GM12878 (cell line): ENCODE results near the gene CFHR3.

ENCODE experiments used
- EGR1 ChIP-seq, 2 experiments: IDR thresholded peaks; 1 replicate in 1 of 2; 2 replicates in 1 of 2; pipeline ENCODE4 v1.6.1; 2011 to 2012; ENCODE audit warnings: low read depth in 2 of 2, low read length in 2 of 2, borderline replicate concordance in 1 of 2, mild to moderate bottlenecking in 1 of 2, moderate library complexity in 1 of 2
- POLR2A ChIP-seq: IDR thresholded peaks from 2 replicates; pipeline ENCODE4 v1.6.1; 2011; ENCODE audit warnings: low read depth, mild to moderate bottlenecking, low read length

DNA sequence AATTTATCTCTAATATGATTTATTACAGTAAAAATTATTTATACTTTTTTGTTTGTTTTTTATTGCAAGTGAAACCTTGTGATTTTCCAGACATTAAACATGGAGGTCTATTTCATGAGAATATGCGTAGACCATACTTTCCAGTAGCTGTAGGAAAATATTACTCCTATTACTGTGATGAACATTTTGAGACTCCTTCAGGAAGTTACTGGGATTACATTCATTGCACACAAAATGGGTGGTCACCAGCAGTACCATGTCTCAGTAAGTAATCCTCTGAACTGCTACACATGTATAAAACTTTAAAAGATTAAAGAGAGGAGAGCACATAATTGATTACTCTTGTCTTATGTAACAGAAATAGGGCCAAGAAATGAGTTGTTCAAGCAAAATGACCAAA, 4.5 kb downstream of the CFHR3 start:
- TF ChIP-seq POLR2A, result no peak
- no peak for TF ChIP-seq EGR1 (IDR thresholded peaks at IDR 0.05; ENCODE audit: borderline replicate concordance in 1 of 2, low read depth in 2 of 2, low read length in 2 of 2)
